Caco-2 (cell line): ENCODE results near the gene GRIK4. TPM values are rescaled to one million over a fixed set of nuclear protein-coding genes. Genes with fewer than 3 reads are reported as not detected.

ENCODE experiments used
- BruUV-seq: library from RNA; stranded (reverse); fragments of 400-500 nt; replicated peaks from 2 replicates; lab custom pipeline; 2021; lab: Mats Ljungman, UMichigan
- CTCF ChIA-PET: fragments of 300-600 bp; sonication (Branson Sonifier 250); formaldehyde crosslinking; loops from one replicate; lab custom pipeline; 2022; ENCODE audit warnings: antibody characterized with exemption; lab: Charles Lee
- POLR2A ChIA-PET: fragments of 300-600 bp; sonication (Branson Sonifier 250); formaldehyde crosslinking; loops from one replicate; lab custom pipeline; 2022; ENCODE audit warnings: antibody characterized with exemption; lab: Charles Lee
- DNase-seq, 2 experiments: peaks; one replicate each; pipeline versions ENCODE4 v3.0.0 to v3.0.0-alpha.2; 2020 to 2022
- H3K27me3 ChIP-seq: replicated peaks from 2 replicates; pipeline ENCODE4 v1.6.0; 2011; ENCODE audit warnings: low read length; ENCODE audit not compliant: control insufficient read depth, insufficient read depth
- H3K36me3 ChIP-seq: 2 replicates; pipeline ENCODE4 v1.5.1; 2011; ENCODE audit warnings: low read length; ENCODE audit not compliant: control insufficient read depth, insufficient read depth
- H3K4me1 ChIP-seq: fragments of 250-450 bp; sonication (Bioruptor Pico); 2 replicates; pipeline ENCODE4 v1.5.1; 2020; ENCODE audit warnings: mild to moderate bottlenecking
- H3K4me3 ChIP-seq: 2 replicates; pipeline ENCODE4 v1.5.1; 2011; ENCODE audit warnings: low read depth, mild to moderate bottlenecking, control low read depth, low read length
- H3K9me3 ChIP-seq: fragments of 250-450 bp; sonication (Bioruptor Pico); 2 replicates; pipeline ENCODE4 v1.5.1; 2020; ENCODE audit warnings: mild to moderate bottlenecking, moderate library complexity
- H3K27ac Mint-ChIP-seq: one replicate; pipeline ENCODE4 v1.8.0; 2022; ENCODE audit warnings: mixed read lengths; ENCODE audit not compliant: unreplicated experiment
- H3K27me3 Mint-ChIP-seq: one replicate; pipeline ENCODE4 v1.8.0; 2022; ENCODE audit warnings: mixed read lengths; ENCODE audit not compliant: insufficient read depth, unreplicated experiment
- H3K36me3 Mint-ChIP-seq: one replicate; pipeline ENCODE4 v1.8.0; 2022; ENCODE audit warnings: mild to moderate bottlenecking, mixed read lengths; ENCODE audit not compliant: insufficient read depth, unreplicated experiment
- H3K4me1 Mint-ChIP-seq: one replicate; pipeline ENCODE4 v1.8.0; 2022; ENCODE audit warnings: low read depth, mixed read lengths; ENCODE audit not compliant: unreplicated experiment
- H3K4me3 Mint-ChIP-seq: one replicate; pipeline ENCODE4 v1.8.0; 2022; ENCODE audit warnings: mild to moderate bottlenecking, moderate library complexity, mixed read lengths; ENCODE audit not compliant: unreplicated experiment
- H3K9me3 Mint-ChIP-seq: one replicate; pipeline ENCODE4 v1.8.0; 2022; ENCODE audit warnings: mixed read lengths; ENCODE audit not compliant: unreplicated experiment
- CTCF ChIP-seq, 2 experiments: fragments of 200-600 bp in 1 of 2; IDR thresholded peaks; 1 replicate in 1 of 2; 2 replicates in 1 of 2; pipeline versions ENCODE4 v1.5.1 to v1.8.0; 2011 to 2022; ENCODE audit warnings: antibody characterized with exemption in 1 of 2, control low read depth in 1 of 2, inconsistent platforms in 1 of 2, low read depth in 1 of 2, low read length in 1 of 2, mild to moderate bottlenecking in 1 of 2, moderate library complexity in 1 of 2; ENCODE audit not compliant: insufficient read depth in 1 of 2, severe bottlenecking in 1 of 2, unreplicated experiment in 1 of 2
- intact Hi-C: fragments of 100-400 bp; cut with micrococcal nuclease; formaldehyde crosslinking; loops from one replicate; pipeline ENCODE4 v1.10.0; 2022; ENCODE audit not compliant: unreplicated experiment
- total RNA-seq: library from RNA; stranded (reverse); gene quantifications from 2 replicates; pipeline ENCODE4 v1.2.3, GENCODE V29; 2022

The GRIK4 gene
- total RNA-seq, 1 experiment from 2014 or later: 2.0 TPM

GRCh38 chr11:120646206-120646605 lies 134.7 kb downstream of the GRIK4 start:
- peaks cover 19% of the 10 kb centered on the region for H3K4me1 Mint-ChIP-seq
- H3K9me3 ChIP-seq: no peaks in the 10 kb centered on the region
- H3K36me3 Mint-ChIP-seq: no peaks in the 10 kb centered on the region
- no peak for TF ChIP-seq CTCF (IDR thresholded peaks at IDR 0.05; ENCODE audit: insufficient read depth in 1 of 2, low read depth in 1 of 2, low read length in 1 of 2, severe bottlenecking in 1 of 2, unreplicated experiment in 1 of 2)
- no peaks in the 10 kb centered on the region for H3K27me3 Mint-ChIP-seq
- BruUV-seq: no TSS peak
- ChIA-PET CTCF (interaction anchor here (1.8 kb wide), 1 partner anchor 39 kb away, joined by 6 read pairs; no protein-coding TSS in a partner anchor), POLR2A (no interaction called here)
- no peaks in the 10 kb centered on the region for H3K9me3 Mint-ChIP-seq
- intact Hi-C loops: no loop called here
- H3K36me3 ChIP-seq: no peaks in the 10 kb centered on the region
- H3K27ac Mint-ChIP-seq: no peak overlapping the region
- H3K4me1 ChIP-seq: peaks cover 10% of the 10 kb centered on the region
- no peaks in the 10 kb centered on the region for H3K27me3 ChIP-seq
- H3K4me3 Mint-ChIP-seq: no peak overlapping the region
- no peak for DNase-seq
- no peak overlapping the region for H3K4me3 ChIP-seq

- no peak overlapping the region for H3K4me3 Mint-ChIP-seq
- H3K36me3 ChIP-seq: no peaks in the 10 kb centered on the region
- no TSS peak for BruUV-seq
- no peak overlapping the region for H3K27ac Mint-ChIP-seq
- H3K27me3 ChIP-seq: no peaks in the 10 kb centered on the region
- CTCF ChIA-PET: interaction anchor here (1.8 kb wide), 1 partner anchor 37 kb away, joined by 6 read pairs; no protein-coding TSS in a partner anchor
- no peaks in the 10 kb centered on the region; the same call in 1 of the 2 replicates for H3K4me1 ChIP-seq
- intact Hi-C loops: no loop called here
- DNase-seq: no peak
- H3K27me3 Mint-ChIP-seq: no peaks in the 10 kb centered on the region
- H3K4me3 ChIP-seq: no peak overlapping the region
- POLR2A ChIA-PET: no interaction called here
- H3K9me3 ChIP-seq: no peaks in the 10 kb centered on the region
- no peak for TF ChIP-seq CTCF (IDR thresholded peaks at IDR 0.05; ENCODE audit: insufficient read depth in 1 of 2, low read depth in 1 of 2, low read length in 1 of 2, severe bottlenecking in 1 of 2, unreplicated experiment in 1 of 2)
- H3K36me3 Mint-ChIP-seq: no peaks in the 10 kb centered on the region
- peaks cover 6% of the 10 kb centered on the region for H3K4me1 Mint-ChIP-seq
- no peaks in the 10 kb centered on the region for H3K9me3 Mint-ChIP-seq
Measured at GRCh38 chr11:120647681-120648080, 136.1 kb downstream of the GRIK4 start.

- CTCF ChIA-PET: interaction anchor here (0.6 to 0.9 kb wide), 2 partner anchors 36 to 84 kb away, joined by 3 to 11 read pairs; no protein-coding TSS in a partner anchor
- H3K36me3 Mint-ChIP-seq: no peaks in the 10 kb centered on the region
- H3K9me3 ChIP-seq: no peaks in the 10 kb centered on the region
- H3K4me3 Mint-ChIP-seq: no peak overlapping the region
- no peaks in the 10 kb centered on the region for H3K27me3 Mint-ChIP-seq
- intact Hi-C loops: no loop called here
- no peaks in the 10 kb centered on the region for H3K4me1 Mint-ChIP-seq
- no peaks in the 10 kb centered on the region for H3K36me3 ChIP-seq
- no peak overlapping the region for H3K4me3 ChIP-seq
- H3K27me3 ChIP-seq: no peaks in the 10 kb centered on the region
- TF ChIP-seq CTCF (IDR thresholded peaks at IDR 0.05; ENCODE audit: insufficient read depth in 1 of 2, low read depth in 1 of 2, low read length in 1 of 2, severe bottlenecking in 1 of 2, unreplicated experiment in 1 of 2): no peak
- H3K27ac Mint-ChIP-seq: no peak overlapping the region
- no peaks in the 10 kb centered on the region for H3K4me1 ChIP-seq
- BruUV-seq: no TSS peak
- DNase-seq: peak in 1 of 2 experiments; percentile 30
- POLR2A ChIA-PET: no interaction called here
- H3K9me3 Mint-ChIP-seq: no peaks in the 10 kb centered on the region
Measured at GRCh38 chr11:120648771-120649170, 137.2 kb downstream of the GRIK4 start.
